H1 (cell line): Measurements from ENCODE around the gene PID1. TPM values are rescaled to one million over a fixed set of nuclear protein-coding genes. Genes with fewer than 3 reads are reported as not detected.

ENCODE experiments used
- NRF1 ChIP-seq: IDR thresholded peaks from 2 replicates; pipeline ENCODE4 v1.6.1; 2011; ENCODE audit warnings: mild to moderate bottlenecking, low read depth, low read length, improper control_type of control experiment
- polyA plus RNA-seq, 7 experiments: library from polyadenylated mRNA; depleted of rRNA in 3 of 7; stranded (reverse) in 5 of 7; unstranded in 2 of 7; fragments of >200 nt in 5 of 7; fragments of 200-250 nt in 2 of 7; gene quantifications; 1 replicate in 5 of 7; 2 replicates in 1 of 7; 4 replicates in 1 of 7; pipeline versions ENCODE4 v1.2.1 to v1.2.3, GENCODE V29; 2011 to 2013; ENCODE audit warnings: missing spikeins in 2 of 7, mixed read lengths in 2 of 7
- total RNA-seq: library from RNA; stranded (reverse); fragmentation: NEBNext Ultra II Directional; extraction: Animal tissue kit (Norgen Biotek cat#: 25700); gene quantifications from 2 replicates; pipeline ENCODE4 v1.2.1, GENCODE V29; 2021
- TF ChIP-seq, protein P1 (sequence below): fragments of 300-600 bp; sonication (generic); IDR thresholded peaks from 2 replicates; pipeline ENCODE4 v1.7.1; 2012; ENCODE audit warnings: low read length, moderate library complexity, mild to moderate bottlenecking, inconsistent platforms; ENCODE audit not compliant: insufficient replicate concordance

The PID1 gene
- total and polyA plus RNA-seq, 2 of the 8 experiments (the other 6 are each of a cell fraction or from before 2014, with no cell fraction given): 1.5 to 3.3 TPM

DNA sequence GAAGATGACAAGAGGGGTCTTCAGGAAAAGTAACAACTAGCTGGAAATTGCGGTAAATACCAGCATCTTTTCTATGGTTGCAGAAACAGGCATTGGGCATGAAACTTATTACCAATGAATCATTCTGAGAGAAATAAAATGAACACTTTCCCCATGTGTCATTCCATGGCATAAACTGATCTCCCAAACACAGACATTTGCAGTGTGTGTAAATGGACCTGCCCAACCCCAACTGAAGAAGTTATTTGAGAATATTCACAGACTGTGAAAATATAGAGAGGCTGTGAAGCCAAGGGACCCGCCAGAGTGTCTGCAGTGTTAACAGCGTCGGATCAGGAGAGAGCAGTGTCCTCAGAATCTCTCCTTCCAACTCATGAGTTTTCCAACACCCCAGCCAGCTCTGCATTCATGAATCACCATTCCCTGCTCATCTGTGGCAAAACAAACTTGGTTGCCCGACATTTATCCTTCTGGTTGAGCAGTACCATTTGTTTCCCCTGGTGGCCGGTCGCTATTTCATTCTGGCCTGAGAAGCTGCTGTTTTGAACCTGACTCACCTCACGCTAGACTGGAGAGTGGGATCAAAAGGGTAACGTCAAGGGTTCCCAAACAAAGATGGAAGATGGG, 238.4 kb downstream of the PID1 start (continued):
- TF ChIP-seq, protein P1, sequence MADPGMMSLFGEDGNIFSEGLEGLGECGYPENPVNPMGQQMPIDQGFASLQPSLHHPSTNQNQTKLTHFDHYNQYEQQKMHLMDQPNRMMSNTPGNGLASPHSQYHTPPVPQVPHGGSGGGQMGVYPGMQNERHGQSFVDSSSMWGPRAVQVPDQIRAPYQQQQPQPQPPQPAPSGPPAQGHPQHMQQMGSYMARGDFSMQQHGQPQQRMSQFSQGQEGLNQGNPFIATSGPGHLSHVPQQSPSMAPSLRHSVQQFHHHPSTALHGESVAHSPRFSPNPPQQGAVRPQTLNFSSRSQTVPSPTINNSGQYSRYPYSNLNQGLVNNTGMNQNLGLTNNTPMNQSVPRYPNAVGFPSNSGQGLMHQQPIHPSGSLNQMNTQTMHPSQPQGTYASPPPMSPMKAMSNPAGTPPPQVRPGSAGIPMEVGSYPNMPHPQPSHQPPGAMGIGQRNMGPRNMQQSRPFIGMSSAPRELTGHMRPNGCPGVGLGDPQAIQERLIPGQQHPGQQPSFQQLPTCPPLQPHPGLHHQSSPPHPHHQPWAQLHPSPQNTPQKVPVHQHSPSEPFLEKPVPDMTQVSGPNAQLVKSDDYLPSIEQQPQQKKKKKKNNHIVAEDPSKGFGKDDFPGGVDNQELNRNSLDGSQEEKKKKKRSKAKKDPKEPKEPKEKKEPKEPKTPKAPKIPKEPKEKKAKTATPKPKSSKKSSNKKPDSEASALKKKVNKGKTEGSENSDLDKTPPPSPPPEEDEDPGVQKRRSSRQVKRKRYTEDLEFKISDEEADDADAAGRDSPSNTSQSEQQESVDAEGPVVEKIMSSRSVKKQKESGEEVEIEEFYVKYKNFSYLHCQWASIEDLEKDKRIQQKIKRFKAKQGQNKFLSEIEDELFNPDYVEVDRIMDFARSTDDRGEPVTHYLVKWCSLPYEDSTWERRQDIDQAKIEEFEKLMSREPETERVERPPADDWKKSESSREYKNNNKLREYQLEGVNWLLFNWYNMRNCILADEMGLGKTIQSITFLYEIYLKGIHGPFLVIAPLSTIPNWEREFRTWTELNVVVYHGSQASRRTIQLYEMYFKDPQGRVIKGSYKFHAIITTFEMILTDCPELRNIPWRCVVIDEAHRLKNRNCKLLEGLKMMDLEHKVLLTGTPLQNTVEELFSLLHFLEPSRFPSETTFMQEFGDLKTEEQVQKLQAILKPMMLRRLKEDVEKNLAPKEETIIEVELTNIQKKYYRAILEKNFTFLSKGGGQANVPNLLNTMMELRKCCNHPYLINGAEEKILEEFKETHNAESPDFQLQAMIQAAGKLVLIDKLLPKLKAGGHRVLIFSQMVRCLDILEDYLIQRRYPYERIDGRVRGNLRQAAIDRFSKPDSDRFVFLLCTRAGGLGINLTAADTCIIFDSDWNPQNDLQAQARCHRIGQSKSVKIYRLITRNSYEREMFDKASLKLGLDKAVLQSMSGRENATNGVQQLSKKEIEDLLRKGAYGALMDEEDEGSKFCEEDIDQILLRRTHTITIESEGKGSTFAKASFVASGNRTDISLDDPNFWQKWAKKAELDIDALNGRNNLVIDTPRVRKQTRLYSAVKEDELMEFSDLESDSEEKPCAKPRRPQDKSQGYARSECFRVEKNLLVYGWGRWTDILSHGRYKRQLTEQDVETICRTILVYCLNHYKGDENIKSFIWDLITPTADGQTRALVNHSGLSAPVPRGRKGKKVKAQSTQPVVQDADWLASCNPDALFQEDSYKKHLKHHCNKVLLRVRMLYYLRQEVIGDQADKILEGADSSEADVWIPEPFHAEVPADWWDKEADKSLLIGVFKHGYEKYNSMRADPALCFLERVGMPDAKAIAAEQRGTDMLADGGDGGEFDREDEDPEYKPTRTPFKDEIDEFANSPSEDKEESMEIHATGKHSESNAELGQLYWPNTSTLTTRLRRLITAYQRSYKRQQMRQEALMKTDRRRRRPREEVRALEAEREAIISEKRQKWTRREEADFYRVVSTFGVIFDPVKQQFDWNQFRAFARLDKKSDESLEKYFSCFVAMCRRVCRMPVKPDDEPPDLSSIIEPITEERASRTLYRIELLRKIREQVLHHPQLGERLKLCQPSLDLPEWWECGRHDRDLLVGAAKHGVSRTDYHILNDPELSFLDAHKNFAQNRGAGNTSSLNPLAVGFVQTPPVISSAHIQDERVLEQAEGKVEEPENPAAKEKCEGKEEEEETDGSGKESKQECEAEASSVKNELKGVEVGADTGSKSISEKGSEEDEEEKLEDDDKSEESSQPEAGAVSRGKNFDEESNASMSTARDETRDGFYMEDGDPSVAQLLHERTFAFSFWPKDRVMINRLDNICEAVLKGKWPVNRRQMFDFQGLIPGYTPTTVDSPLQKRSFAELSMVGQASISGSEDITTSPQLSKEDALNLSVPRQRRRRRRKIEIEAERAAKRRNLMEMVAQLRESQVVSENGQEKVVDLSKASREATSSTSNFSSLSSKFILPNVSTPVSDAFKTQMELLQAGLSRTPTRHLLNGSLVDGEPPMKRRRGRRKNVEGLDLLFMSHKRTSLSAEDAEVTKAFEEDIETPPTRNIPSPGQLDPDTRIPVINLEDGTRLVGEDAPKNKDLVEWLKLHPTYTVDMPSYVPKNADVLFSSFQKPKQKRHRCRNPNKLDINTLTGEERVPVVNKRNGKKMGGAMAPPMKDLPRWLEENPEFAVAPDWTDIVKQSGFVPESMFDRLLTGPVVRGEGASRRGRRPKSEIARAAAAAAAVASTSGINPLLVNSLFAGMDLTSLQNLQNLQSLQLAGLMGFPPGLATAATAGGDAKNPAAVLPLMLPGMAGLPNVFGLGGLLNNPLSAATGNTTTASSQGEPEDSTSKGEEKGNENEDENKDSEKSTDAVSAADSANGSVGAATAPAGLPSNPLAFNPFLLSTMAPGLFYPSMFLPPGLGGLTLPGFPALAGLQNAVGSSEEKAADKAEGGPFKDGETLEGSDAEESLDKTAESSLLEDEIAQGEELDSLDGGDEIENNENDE: no peak
- no peak for TF ChIP-seq NRF1
- TF ChIP-seq, all 59 proteins: peak for 0
